SHP77 treated with DMSO at 0.1 percent for 48 hours (cell line): ENCODE data around the gene CTXND1.

Experiments
- DNase-seq: peaks from one replicate; lab custom pipeline; 2025; lab: John Stamatoyannopoulos, UW

CTXND1 gene

GRCh38 chr15:80208758-80209734 is 43.0 kb downstream of the CTXND1 start:
- DNase-seq: no peak

DNA sequence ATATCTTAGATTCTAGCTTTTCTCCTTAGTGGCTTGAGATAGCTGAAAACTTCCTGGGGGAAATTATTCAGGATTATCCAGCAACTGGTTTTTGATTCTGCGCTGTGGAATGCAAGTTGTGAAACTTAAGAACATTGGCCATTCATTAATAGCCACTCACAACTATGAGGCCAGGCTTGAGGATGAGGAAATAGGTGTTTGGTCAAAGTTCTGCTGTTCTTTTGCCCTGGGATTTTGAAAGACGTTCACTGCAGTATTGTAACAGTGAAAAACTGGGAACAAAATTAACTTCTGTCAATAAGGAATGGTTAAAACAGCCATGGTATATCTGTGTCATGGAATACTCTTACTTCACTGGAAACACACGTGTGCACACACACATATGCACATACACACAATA is 44.1 kb downstream of the CTXND1 start:
- no peak for DNase-seq

GRCh38 chr15:80204231-80204630 is 47.8 kb downstream of the CTXND1 start:
- DNase-seq: no peak

GRCh38 chr15:80203361-80203885 is 48.6 kb downstream of the CTXND1 start:
- DNase-seq: no peak

GRCh38 chr15:80202641-80203360 is 49.2 kb downstream of the CTXND1 start:
- no peak for DNase-seq

DNA sequence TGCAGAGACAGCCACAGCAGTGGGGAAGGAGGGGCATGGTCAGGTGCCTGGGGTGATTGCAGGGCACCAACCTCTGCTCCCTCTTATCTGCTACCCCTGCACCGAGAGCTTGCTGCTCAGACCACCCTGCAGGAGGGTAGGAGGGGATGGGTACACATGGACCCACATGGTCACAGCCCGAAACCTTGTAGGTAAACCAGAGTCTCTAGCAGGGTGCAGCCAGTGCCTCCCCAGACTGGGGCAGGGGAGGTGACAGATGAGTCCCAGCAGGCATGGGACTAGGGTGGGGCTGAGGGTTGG is 50.0 kb downstream of the CTXND1 start:
- DNase-seq: no peak

DNA sequence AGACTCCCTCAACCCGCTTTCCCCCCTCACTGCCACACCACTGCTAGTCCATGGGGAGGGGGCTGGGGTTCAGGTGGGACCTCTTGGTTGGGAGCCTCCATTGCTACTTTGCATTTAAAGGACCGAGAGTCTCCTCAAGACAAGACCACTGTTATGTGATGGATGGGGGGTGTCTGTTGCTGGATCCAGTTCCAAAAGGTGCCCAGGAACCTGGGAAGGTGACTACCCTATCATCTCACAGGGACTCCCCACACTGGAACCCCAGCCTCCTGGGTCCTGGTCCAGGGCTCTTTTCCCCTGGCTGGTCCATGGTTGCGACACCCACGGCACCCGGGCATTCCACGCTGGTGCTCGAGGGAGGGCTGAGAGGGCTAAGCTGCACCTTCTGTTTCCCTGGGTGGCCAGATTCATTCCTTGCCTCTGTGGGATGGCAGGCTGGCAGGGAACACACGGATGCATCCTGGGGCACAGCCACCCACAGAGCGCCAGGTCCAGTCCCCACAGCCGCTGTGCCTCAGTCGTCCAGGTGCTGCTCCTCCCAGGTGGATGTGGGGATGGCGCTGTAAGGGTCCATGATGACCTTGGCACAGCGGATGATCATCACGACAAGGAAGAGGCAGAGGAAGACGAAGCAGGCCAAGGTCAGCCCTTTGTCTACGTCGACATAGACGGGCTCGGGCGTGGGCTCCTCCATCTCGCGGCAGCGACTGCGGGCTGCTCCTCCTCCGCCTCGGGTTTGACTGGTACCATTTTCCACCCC is 50.6 kb downstream of the CTXND1 start:
- no peak for DNase-seq

GRCh38 chr15:80199869-80200268 is 52.1 kb downstream of the CTXND1 start:
- DNase-seq: no peak

GRCh38 chr15:80199366-80199765 is 52.6 kb downstream of the CTXND1 start:
- no peak for DNase-seq

DNA sequence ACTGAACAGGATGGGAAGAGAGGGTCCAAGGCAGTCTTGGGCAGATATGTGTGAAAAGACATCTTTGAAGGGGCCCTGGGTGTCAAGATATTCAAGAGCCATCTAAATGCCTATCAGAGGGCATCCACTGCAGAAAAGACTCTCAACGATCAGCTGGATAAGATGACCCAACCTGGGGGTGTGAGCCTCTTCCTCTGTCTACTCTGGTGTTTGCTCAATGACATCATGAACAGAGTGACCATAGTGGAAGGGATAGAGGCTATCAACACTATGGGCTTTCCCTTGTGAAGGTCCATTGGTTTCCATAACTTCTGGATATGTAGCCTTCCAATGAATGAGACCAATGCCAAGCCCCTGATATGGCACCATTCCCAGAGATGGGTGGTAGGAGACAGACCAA is 57.1 kb downstream of the CTXND1 start:
- DNase-seq: no peak

- DNase-seq: no peak
Observed at GRCh38 chr15:80194186-80194585, 57.8 kb downstream of the CTXND1 start.

DNA sequence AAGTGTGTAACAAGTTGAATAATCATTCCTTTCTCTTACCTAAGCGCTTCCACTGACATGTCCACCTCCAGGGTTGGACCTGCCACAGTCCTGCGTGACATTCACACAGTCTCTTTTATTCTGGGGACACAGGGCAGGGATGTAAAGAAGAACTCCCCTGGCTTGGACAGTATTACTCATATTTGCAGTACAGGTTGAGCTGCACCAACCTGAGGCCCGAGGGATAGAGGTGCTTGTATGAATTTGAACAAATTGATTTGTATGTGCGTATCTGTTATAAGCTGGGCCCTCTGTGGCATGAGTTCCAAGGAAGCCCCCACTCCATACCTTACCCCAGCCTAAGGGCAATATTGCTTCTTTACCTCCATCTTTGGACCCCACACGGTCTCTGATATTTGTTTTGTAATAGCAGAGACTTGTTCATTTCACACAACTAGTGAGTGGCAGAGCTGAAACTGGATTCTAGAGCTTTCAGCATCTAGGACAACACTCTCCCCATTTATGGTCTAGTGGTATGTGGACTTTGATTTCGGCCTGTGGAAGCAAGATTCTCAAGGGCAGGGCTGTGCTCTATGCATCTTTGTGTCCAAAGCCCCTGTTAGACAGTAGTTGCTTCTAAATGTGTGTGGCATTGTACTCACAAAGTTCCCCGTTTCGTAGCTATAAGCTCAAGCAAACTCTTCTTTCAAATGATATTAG is 60.0 kb downstream of the CTXND1 start:
- DNase-seq: no peak

DNA sequence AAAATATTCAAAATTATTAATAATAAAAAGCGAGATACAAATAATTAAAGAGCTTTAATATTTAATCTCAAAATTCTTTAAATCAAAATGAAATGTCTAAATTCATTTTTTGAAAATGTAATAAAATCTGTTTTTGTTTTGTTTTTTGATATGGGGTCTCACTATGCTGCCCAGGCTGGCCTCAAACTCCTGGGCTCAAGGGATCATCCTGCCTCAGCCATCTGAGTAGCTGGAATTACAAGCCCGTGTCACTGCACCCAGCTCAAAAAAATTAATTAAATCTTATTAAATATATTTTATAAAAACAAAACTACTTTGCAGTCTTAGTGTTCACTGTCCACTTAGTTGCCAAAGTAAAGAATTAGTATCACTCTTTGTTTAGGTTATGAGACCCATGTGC is 60.8 kb downstream of the CTXND1 start:
- DNase-seq: no peak

GRCh38 chr15:80188251-80188650 is 63.8 kb downstream of the CTXND1 start:
- no peak for DNase-seq

DNA sequence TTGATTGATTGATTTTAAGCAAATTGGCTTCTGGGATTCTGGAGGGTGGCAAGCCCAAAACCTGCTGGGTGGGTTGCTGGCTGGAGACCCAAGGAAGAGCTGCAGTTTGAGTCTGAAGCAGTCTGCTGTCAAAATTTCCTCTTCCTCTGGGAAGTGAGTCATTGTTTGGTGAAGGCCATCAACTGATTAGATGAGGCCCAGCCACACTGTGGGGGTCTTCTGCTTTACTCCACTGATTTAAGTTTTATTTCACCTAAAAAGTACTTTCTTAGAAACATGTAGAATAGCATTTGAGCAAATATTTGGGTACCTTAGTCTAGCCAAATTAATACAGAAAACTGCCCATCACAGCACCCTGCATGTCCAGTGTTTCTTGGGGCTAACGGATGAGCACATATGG is 65.4 kb downstream of the CTXND1 start:
- no peak for DNase-seq

- no peak for DNase-seq
Observed at GRCh38 chr15:80186066-80186465, 65.9 kb downstream of the CTXND1 start.

DNA sequence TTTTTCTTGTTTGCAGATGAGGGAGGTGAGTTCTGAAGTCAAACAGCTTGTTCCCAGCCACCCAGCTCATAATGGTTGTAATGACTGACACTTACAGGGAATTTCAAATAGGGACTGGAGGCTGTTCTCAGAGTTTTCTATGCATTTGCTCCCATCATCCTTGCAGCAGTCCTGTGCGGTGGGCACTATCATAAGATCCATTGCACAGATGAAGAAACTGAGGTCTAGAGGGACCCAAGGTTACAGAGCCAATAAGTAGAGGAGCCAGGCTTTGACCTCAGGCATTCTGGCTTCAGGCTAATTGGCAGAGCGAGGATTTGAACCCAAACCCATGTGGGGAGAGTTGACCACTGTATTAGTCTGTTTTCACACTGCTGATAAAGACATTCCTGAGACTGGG is 66.9 kb downstream of the CTXND1 start:
- no peak for DNase-seq

- DNase-seq: no peak
Observed at GRCh38 chr15:80184554-80184953, 67.5 kb downstream of the CTXND1 start.

DNA sequence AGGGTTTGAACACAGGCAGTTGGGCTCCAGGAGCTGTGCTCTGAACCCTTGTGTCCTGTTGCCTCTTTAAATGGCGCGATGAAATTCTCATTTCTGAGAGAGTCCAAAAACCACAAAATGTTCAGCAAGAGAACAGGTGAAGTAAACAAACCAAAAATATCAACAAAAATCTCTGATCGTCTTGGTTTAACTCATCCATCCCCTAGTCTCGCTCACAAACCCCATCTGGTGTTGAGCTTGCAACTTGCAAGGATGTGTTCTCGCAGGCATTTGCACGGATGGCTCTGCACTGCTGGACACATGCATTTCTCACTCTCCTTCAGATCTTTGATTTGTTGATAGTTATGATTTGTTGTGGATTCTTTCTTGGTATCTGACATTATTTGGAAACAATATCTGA is 68.1 kb downstream of the CTXND1 start:
- DNase-seq: no peak

- DNase-seq: no peak
Observed at GRCh38 chr15:80183306-80183705, 68.7 kb downstream of the CTXND1 start.

GRCh38 chr15:80182611-80183261 is 69.3 kb downstream of the CTXND1 start:
- no peak for DNase-seq
